ENCODE results near the gene CNTN3.

- no peak for TF ChIP-seq POLR2A (IDR thresholded peaks at IDR 0.05)
- no peak for TF ChIP-seq CTCF (IDR thresholded peaks at IDR 0.05)
These were observed 11.2 kb downstream of the CNTN3 start for GRCh38 chr3:74603292-74603691.
